ENCODE results near the gene COG4.

The COG4 gene

DNA sequence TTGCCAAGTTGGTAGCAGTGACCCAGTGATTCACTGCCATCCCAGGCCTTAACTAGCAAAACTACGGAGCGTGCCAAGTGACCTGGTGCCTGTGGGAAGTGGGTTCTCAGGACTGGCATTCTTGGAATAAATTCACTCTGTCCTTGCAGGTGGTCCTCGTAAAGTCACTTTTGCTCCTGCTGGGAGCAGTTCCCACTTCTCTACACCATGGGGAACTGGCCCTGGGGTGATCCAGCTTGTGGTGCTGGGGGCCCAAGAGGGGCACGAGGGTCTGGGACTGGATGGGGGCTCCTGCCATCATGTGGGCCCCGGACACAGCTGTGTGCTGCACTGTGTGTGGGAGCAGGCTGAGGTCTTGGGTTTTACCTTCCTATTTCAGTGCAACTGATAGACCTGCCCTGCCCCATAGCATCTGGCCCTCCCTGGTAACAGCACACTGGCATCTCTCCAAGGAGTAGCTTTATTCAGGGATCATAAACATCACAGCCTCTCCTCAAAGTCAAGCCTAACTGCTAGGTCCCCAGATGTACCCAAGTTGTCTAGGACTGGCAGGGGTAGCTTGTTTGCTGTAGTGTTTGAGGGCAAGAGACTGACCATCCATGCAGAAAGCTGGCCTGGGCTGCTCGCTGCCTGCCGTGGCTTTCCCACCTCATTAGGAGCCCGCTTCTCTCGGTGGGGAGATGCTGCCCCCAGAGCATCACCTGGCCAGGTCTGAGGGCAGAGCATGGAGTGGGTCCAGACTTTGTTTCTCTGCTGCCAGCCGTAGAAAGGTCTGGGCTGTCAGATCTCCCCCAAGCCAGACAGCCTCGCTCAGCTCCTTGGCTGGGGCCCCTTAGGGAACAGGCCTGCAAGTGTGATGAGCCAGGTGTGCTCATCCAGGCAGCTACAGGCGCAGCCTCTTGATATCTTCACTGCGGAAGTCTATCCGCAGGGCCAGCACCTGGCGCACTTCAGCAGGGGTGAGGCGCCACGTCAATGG, 42.9 kb downstream of the COG4 start:
- H3K36me3 ChIP-seq (ENCODE audit: insufficient read depth, low read length) = no peaks in the 10 kb centered on the region; the same call in 1 of the 2 replicates
- no peak overlapping the region for H3K4me3 ChIP-seq
- H3K9ac ChIP-seq (ENCODE audit: insufficient read length) = no peak overlapping the region
- H3K9me3 ChIP-seq (ENCODE audit: low read depth, low read length) = no peaks in the 10 kb centered on the region
- no peak overlapping the region for H3K27ac ChIP-seq
- DNase-seq (ENCODE audit: low read depth, low spot score) = no peak
- TF ChIP-seq FOXP2 (optimal IDR thresholded peaks at IDR 0.05; ENCODE audit: control extremely low read depth, extremely low read length, insufficient read depth) (no peak), POLR2AphosphoS5 (IDR thresholded peaks at IDR 0.05; ENCODE audit: borderline replicate concordance, low read depth, low read length) (no peak), EZH2 (IDR thresholded peaks at IDR 0.05) (no peak)

DNA sequence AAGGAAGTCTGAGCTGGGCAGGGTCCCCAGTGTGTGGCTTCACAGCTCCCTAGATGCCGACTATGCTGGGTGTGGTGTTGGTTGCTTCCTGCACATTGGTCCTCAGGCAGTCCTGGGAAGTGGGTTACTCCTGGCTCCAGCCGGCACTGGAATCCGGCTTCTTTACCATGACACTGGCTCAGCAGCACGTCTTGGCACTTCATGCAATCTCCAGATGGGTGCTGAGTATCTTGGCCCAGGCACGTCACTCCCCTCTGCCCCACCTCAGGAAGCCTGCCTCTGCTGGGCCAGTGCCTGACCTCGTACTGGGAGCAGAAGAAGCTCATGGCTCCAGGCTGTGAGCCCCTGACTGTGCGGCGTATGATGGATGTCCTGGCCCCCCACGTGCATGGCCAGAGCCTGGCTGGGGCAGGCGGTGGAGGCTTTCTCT, 44.4 kb downstream of the COG4 start:
- Histone ChIP-seq H3K4me3 (no peak overlapping the region), H3K27ac (no peak overlapping the region), H3K9ac (ENCODE audit: insufficient read length) (no peak overlapping the region), H3K9me3 (ENCODE audit: low read depth, low read length) (no peaks in the 10 kb centered on the region), H3K36me3 (ENCODE audit: insufficient read depth, low read length) (no peaks in the 10 kb centered on the region; the same call in 1 of the 2 replicates)
- no peak for DNase-seq (ENCODE audit: low read depth, low spot score)
- TF ChIP-seq EZH2 (IDR thresholded peaks at IDR 0.05) (no peak), FOXP2 (optimal IDR thresholded peaks at IDR 0.05; ENCODE audit: control extremely low read depth, extremely low read length, insufficient read depth) (no peak), POLR2AphosphoS5 (IDR thresholded peaks at IDR 0.05; ENCODE audit: borderline replicate concordance, low read depth, low read length) (no peak)

DNA sequence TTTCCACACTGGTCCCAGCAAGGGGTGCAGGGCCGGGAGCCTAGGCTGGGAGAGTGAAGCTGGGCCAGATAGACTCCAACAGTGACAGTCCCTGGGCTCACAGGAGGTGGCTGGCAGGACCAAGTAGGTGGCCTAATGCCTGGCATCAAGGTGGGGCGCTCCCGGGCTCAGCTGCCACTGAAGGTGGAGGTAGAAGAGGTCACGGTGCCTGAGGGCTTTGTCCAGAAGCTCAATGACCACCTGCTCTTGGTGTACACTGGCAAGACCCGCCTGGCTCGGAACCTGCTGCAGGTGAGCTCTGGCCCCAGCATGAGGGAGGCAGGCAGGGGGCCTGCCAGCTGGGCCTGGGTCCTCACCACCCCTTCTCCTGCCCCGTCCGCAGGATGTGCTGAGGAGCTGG, 45.2 kb downstream of the COG4 start:
- no peaks in the 10 kb centered on the region for H3K9me3 ChIP-seq (ENCODE audit: low read depth, low read length)
- H3K36me3 ChIP-seq (ENCODE audit: insufficient read depth, low read length) = no peaks in the 10 kb centered on the region; the same call in 1 of the 2 replicates
- H3K27ac ChIP-seq = no peak overlapping the region
- DNase-seq (ENCODE audit: low read depth, low spot score) = no peak
- TF ChIP-seq EZH2 (IDR thresholded peaks at IDR 0.05) (no peak), POLR2AphosphoS5 (IDR thresholded peaks at IDR 0.05; ENCODE audit: borderline replicate concordance, low read depth, low read length) (no peak), FOXP2 (optimal IDR thresholded peaks at IDR 0.05; ENCODE audit: control extremely low read depth, extremely low read length, insufficient read depth) (no peak)
- no peak overlapping the region for H3K9ac ChIP-seq (ENCODE audit: insufficient read length)
- H3K4me3 ChIP-seq = no peak overlapping the region

DNA sequence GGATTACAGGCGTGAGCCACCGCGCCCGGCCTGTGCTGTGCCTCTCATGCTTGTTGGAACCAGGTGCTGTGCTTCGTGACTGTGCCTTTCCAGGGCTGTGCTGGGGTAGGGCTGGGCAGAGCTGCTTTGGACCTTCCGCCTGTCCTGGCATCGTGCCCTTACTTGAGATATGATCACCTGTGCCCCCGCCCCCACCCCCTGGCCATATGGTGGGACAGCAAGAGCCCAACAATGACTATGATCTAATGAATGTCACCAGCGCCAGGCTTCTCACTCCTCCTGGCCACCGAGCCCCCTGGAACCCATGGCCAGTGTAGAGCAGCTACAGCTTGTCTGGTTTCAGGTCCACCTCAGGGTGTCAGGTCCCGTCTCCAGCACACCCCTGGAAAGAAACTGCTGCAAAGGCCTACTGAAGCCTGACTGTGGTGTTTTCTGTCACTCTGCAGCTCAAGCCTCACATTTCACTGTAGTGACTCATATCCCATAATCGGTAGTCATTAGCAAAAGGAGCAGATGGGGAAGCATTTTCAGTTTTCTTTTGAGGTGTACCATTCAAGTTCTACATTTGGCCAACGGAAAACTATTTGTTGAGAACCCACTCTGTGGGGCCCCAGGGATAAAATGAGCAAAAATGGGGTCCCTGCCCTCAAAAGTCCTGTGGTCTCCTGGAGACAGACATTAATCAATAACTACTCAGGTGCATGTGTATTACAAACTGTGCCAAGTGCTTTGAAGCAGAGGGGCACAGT, 46.9 kb downstream of the COG4 start:
- H3K9ac ChIP-seq (ENCODE audit: insufficient read length) = no peak overlapping the region
- H3K4me3 ChIP-seq = no peak overlapping the region
- TF ChIP-seq FOXP2 (optimal IDR thresholded peaks at IDR 0.05; ENCODE audit: control extremely low read depth, extremely low read length, insufficient read depth) (no peak), EZH2 (IDR thresholded peaks at IDR 0.05) (no peak), POLR2AphosphoS5 (IDR thresholded peaks at IDR 0.05; ENCODE audit: borderline replicate concordance, low read depth, low read length) (no peak)
- no peak overlapping the region for H3K27ac ChIP-seq
- H3K36me3 ChIP-seq (ENCODE audit: insufficient read depth, low read length) = no peaks in the 10 kb centered on the region; the same call in 1 of the 2 replicates
- no peak for DNase-seq (ENCODE audit: low read depth, low spot score)
- no peaks in the 10 kb centered on the region for H3K9me3 ChIP-seq (ENCODE audit: low read depth, low read length)

DNA sequence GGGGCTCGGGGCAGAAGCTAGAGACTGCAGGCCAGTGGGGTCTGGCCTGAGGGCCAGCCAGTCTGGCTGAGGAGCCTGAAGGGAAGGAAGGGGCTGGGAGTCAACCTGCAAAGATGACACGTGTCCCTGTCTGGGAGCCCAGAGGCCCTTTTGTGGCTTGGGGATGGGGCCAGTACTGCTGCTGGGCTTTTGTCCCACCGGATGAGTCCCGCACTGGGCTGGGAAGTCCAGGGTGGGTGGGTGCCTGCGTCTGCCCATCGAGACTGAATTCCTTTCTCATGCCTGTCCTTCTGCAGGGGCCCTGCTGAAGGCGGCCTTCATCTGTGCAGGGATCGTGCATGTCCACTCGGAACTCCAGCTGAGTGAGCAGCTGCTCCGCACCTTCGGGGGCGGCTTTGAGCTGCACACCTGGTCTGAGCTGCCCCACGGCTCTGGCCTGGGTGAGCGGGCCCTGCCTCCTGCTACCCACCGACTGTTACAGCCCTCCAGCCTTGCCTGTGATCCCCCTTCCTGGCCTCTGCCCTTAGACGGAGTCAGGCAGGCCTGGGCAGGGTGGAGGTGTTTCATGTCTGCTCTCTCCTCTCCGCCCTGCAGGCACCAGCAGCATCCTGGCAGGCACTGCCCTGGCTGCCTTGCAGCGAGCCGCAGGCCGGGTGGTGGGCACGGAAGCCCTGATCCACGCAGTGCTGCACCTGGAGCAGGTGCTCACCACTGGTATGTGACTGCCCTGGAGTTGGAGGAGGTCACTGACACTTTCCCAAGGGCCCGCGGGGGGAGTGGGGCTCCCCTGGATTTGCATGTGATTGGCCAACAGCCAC, 48.1 kb downstream of the COG4 start:
- H3K9ac ChIP-seq (ENCODE audit: insufficient read length) = no peak overlapping the region
- no peak for TF ChIP-seq EZH2 (IDR thresholded peaks at IDR 0.05)
- TF ChIP-seq FOXP2 (optimal IDR thresholded peaks at IDR 0.05; ENCODE audit: control extremely low read depth, extremely low read length, insufficient read depth) = no peak
- no peaks in the 10 kb centered on the region for H3K9me3 ChIP-seq (ENCODE audit: low read depth, low read length)
- no peak for DNase-seq (ENCODE audit: low read depth, low spot score)
- H3K36me3 ChIP-seq (ENCODE audit: insufficient read depth, low read length) = no peaks in the 10 kb centered on the region; the same call in 1 of the 2 replicates
- no peak overlapping the region for H3K4me3 ChIP-seq
- no peak overlapping the region for H3K27ac ChIP-seq

DNA sequence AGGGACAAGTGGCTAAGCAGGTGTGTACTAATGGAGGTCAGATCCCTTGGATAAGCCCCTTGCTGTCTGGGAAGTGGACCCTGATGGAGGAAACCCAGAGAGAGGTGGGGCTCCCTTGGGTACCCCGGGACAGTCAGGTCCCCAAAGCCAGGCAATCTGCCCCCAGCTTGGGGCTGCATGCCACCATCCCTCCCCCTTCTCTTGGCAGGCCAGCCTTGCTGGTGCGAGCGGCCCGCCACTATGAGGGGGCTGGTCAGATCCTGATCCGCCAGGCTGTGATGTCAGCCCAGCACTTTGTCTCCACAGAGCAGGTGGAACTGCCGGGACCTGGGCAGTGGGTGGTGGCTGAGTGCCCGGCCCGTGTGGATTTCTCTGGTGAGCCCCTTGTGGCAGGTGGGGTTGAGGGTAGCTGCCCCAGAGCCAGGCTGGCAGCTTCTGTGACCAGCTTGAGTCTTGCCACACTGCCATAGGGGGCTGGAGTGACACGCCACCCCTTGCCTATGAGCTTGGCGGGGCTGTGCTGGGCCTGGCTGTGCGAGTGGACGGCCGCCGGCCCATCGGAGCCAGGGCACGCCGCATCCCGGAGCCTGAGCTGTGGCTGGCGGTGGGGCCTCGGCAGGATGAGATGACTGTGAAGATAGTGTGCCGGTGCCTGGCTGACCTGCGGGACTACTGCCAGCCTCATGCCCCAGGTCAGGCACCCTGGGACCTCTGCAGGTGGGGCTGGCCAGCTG, 48.9 kb downstream of the COG4 start:
- H3K4me3 ChIP-seq = no peak overlapping the region
- H3K27ac ChIP-seq = no peak overlapping the region
- no peak for DNase-seq (ENCODE audit: low read depth, low spot score)
- no peak overlapping the region for H3K9ac ChIP-seq (ENCODE audit: insufficient read length)
- no peaks in the 10 kb centered on the region for H3K9me3 ChIP-seq (ENCODE audit: low read depth, low read length)
- TF ChIP-seq POLR2AphosphoS5 (IDR thresholded peaks at IDR 0.05; ENCODE audit: borderline replicate concordance, low read depth, low read length) (no peak), EZH2 (IDR thresholded peaks at IDR 0.05) (no peak), FOXP2 (optimal IDR thresholded peaks at IDR 0.05; ENCODE audit: control extremely low read depth, extremely low read length, insufficient read depth) (no peak)
- no peaks in the 10 kb centered on the region for H3K36me3 ChIP-seq (ENCODE audit: insufficient read depth, low read length)

DNA sequence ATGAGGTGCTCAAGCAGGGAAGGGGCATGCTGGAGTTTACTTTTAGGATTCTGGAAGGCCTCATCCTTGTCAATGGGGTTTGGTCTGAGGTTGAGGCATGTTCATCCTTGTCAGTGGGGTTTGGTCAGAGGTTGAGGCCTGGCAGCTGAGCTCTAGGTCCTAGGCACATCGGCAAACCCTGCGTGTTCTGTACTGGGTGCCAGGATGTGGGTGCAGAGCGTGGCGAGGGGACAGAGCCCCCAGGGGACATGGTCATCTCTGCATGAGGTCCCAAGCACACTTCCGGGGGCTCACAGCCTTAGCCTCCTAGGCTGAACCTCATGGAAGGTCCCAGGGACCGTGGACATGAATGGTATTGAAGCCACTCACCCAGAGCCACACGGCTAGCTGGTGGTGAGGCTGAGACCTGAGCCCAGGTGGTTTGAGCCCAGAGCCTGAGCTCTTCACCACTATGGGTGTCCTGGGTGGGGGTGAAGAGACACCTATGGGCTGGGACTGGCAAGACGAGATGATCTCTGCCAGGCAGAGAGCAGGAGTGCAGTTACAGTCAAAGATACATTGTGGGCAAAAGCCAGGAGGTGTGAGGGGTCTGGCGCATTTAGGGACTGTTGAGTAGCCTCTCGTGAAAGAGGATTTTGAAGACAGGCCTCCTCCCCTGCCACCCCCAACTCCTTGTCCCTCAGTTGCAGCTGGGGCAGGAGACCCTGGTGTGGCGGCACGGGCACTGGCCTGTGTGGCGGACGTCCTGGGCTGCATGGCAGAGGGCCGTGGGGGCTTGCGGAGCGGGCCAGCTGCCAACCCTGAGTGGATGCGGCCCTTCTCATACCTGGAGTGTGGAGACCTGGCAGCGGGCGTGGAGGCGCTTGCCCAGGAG, 49.7 kb downstream of the COG4 start:
- TF ChIP-seq FOXP2 (optimal IDR thresholded peaks at IDR 0.05; ENCODE audit: control extremely low read depth, extremely low read length, insufficient read depth) (no peak), POLR2AphosphoS5 (IDR thresholded peaks at IDR 0.05; ENCODE audit: borderline replicate concordance, low read depth, low read length) (no peak), EZH2 (IDR thresholded peaks at IDR 0.05) (no peak)
- Histone ChIP-seq H3K36me3 (ENCODE audit: insufficient read depth, low read length) (no peaks in the 10 kb centered on the region), H3K9me3 (ENCODE audit: low read depth, low read length) (no peaks in the 10 kb centered on the region), H3K27ac (no peak overlapping the region), H3K9ac (ENCODE audit: insufficient read length) (no peak overlapping the region), H3K4me3 (no peak overlapping the region)
- DNase-seq (ENCODE audit: low read depth, low spot score) = no peak

All from SK-N-MC (cell line).